HG03575 (cell line): ENCODE data around the gene MINDY2.

Experiments
- ATAC-seq: cut with Tn5 transposase; IDR thresholded peaks from one replicate; pipeline ENCODE4 v1.9.1; 2021; ENCODE audit not compliant: unreplicated experiment, insufficient number of reproducible peaks, low FRiP score; ENCODE audit errors: extremely low read depth

The MINDY2 gene, protein sequence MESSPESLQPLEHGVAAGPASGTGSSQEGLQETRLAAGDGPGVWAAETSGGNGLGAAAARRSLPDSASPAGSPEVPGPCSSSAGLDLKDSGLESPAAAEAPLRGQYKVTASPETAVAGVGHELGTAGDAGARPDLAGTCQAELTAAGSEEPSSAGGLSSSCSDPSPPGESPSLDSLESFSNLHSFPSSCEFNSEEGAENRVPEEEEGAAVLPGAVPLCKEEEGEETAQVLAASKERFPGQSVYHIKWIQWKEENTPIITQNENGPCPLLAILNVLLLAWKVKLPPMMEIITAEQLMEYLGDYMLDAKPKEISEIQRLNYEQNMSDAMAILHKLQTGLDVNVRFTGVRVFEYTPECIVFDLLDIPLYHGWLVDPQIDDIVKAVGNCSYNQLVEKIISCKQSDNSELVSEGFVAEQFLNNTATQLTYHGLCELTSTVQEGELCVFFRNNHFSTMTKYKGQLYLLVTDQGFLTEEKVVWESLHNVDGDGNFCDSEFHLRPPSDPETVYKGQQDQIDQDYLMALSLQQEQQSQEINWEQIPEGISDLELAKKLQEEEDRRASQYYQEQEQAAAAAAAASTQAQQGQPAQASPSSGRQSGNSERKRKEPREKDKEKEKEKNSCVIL

DNA sequence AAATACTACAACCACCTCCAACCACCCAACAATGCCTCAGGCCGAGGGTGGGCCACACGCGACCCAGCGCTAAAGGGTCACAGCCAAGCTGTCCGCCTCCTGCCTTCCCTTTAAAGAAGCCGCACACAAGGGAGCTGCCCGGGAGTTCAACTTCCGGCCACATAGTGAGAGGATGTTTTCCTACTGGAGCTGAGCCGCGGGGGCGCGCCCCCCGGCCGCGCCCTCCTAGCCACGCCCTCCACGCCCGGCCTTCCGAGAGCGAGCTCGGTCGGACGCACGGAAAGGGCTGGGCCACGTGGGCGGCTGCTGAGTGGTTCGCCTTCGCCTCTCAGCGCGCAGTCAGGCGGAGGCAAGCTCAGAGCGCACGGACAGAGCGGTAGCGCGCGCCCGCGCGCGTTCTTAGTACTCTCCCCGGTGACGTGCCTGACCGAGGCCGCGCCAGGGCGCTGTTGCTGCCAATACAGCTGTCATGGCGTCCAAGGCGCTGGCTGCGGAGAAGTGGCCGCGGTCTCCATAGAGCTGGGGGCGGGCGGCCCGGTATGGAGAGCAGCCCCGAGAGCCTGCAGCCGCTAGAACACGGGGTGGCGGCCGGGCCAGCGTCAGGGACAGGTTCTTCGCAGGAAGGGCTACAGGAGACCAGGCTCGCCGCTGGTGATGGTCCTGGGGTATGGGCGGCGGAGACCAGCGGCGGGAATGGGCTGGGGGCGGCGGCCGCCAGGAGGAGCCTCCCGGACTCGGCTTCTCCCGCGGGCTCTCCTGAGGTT lies at the start of gene MINDY2:
Gene MINDY2, plus strand, starts transcription at position 446 of the 764 bp plus-strand sequence. Its CDS starts 94 bp downstream, at position 540.
- ATAC-seq, result peak; percentile 56

DNA sequence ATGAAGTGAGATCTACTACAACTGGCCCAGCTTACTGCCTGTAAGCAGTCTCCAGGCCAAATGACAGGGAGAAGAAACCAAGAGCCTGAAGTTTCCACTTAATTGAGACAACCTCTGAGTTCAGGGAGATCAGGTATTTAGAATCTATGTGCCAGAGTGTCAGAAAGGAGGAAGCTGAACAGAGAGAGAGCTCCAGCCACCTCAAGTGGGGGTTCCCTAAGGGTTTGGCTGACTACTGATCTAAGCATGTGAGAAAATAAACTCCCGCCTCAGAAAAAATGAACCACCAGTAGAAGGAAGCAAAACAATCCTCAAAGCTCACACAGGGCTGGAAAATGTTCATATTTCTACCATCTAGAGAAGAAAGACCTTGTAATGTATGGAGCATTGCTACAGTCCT lies 46.6 kb upstream of the MINDY2 start:
- no peak for ATAC-seq

DNA sequence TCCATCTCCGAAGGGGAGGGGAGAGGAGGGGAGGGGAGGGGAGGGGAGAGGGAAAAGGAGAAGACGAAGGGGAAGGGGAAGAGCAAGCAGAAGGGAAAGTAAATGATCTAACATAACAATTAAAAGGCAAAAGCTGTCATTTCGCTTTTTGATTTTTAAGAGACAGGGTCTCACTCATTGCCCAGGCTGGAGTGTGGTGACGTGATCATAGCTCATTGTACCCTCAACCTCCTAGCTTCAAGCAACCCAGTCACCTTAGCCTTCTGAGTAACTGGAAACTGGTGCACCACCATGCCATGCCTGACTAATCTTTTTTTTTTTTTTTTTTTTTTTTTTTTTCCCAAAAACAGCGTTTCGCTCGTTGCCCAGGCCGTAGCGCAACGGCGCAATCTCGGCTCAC lies 44.2 kb upstream of the MINDY2 start:
- ATAC-seq, result no peak

DNA sequence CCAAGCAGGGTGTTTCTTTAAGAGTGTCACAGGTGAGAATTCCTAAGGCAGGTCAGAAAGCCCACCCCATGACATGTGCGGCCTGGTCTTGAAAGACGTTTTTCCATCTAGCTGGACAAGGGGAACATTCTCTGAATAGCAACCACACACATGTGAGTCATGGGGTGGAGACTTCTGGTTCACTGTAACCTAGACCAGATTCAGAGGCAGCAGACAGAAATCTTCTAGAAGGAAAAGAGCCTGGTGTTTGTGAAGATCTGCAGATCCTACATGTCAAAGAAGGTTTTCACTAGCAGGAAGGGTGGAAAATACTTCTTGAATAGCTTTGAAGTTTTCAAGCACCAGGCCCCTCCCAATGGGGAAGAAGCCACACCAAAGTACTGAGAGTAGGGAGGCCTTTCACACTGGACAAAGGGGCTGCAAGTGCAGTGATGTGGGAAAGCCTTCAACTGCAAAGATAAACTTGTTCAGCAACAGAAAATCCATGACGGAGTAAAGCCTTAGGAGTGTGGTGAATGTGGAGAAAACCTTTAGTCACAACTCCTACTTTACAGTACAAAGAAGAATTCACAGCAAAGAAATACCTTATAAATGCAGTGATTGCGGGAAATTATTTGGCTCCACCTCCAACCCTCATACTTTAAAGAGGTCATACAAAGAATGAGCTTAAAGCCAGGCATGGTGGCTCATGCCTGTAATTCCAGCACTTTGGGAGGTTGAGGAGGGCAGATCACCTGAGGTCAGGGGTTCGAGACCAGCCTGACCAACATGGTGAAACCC lies 39.2 kb upstream of the MINDY2 start:
- ATAC-seq, result no peak

DNA sequence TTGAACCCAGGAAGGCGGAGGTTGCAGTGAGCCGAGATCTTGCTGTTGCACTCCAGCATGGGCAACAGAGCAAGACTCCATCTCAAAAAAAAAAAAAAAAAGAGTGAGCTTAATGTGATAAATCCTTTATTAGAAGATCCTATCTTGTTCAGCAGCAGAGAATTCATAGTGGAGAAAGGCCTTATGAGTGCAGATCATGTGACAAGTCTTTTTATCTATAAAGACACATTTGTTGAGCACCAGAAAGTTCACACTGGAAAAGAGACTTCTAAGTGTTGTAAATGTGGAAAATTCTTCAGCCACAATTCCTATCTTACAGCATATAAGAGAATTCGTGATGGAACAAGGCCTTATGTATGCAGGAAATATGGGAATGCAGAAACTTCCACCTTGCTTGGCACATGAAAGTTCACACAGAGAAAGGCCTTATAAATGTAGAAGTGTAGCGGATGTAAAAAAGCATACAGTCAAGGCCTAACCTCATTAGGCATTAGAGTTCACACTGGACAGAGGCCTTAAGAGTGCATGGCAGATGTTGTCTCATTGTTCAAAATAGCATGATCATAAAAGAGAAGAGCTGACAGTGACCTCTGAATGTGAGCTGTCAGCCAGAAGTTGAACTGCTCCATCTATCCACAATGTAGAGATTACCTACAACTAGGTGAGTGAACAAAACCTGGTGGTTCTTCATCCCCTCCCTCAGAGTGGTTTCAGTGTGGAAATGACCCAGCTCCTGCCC lies 38.3 kb upstream of the MINDY2 start:
- no peak for ATAC-seq

DNA sequence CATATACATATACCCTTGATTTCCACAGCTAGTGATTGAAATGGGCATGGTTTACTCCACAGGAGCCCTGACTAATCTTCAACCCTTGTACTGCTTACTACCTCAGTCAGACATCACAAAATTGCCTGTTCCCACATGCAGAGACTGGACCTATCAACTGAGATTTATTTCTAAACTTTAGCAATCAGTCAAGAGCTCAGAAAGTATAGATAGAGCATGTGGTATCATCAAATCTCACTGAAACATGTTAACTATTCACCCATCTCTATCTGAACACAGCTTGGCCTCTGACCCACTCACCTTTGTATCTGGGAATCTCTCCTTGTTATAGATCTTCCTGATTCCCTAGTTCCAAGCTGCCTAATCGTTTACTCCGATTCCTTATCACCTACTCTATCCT lies 36.2 kb upstream of the MINDY2 start:
- ATAC-seq, result no peak

DNA sequence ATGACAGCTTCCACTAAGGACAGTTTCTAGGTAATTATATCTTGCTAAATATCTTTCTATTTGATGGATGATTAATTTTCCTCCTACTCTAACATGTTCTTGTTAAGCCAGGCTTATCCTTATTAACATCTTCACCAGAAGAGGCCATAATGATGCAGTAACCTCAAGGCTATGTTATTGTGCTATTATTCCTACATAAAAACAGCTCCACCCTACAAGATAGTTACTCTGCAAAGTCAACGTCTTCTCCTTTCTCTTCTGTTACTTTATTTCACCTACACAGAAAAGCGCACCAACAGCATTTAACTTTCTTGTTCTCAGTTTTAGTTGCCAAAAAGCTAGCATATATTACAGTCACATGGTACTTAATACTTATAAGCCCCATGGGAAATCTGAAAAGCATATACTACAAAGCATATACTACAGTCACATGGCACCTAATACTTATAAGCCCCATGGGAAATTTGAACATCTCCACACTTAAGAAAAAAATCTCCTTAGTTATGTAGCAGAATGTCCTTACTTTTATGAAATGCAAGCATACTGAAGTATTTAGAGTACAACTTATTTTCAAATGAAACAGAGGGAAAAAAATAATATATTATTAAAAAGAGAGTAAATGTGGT lies 35.0 kb upstream of the MINDY2 start:
- ATAC-seq, result no peak

DNA sequence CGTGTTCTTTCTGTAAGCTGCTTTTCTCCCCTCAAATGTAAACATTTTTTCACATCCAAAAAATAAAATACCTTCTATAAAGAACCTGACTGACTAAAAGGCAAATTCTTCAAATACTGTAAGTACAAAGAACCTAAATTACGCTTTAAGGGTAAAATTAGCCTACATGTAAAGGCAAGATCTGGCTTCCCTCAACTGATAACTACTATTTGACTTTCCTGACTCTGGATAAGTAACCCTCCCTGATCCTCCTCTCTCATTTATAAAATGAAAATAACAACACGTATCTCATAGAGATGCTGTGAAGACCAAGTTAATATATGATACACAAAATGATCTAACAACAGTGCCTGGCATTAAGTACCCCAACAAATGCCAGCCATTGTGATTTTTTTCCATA lies 33.8 kb upstream of the MINDY2 start:
- no peak for ATAC-seq

DNA sequence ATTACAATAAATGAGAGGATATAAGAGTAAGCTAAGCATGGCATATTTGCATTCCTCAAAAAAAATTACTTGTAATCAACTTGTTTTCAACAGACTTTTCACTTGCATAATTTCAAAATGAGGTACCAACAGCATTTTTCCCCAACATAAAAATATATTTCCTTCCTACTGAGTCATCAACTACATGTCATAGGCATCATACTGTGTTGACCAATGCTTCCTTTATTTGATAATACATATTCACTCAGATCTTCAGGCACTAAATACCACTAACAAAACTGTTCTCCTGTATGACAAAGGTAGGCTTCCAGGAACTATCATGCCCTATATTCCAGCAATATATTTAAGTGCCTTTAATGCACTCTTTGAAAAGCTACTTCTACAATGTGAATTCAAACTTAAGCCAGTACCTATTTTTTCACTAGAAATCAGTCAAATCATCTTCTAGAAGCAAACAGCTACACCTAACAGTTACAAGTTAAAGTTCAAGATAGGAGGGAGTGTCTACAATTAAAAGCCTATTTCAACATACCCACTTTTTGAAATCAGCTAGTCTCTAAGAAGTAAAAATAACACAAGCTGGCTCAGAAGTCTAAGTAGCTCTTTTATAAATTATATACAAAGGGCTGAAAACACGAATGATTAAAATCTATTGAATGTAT lies 32.9 kb upstream of the MINDY2 start:
- ATAC-seq, result no peak

DNA sequence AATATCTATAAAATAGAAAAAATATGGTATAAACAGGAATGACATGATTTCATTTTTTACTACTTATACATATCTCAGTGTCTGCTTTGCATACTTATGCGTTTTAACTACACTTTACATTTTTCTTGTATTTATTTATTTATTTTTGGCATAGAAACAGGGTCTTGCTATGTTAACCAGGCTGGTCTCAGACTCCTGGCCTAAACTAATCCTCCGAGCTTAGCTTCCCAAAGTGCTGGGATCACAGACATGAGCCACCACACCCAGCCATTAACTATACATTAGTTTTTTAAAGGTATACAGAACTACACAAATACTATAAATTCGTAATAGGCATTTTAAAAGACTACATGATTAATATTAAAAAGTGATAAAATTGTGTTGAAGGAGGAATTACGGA lies 30.7 kb upstream of the MINDY2 start:
- ATAC-seq, result no peak

DNA sequence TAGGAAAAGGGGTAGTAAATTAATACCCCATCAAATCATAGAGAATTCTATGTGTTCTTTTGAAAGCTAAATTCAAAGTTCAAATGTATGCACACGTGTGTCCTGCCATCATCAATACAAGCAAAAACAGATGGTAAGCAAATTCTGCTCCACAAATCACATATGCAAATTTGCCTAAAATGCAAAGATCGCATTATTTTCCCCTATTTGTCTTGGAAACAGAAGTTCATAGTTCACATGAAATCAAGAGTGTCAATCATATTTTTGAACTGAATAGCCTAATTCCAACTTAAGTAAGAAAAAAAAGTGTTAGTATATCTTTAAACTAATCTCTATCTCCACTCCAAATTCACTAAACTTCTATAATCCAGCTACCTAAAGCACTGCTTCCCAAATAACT lies 30.1 kb upstream of the MINDY2 start:
- ATAC-seq, result no peak

DNA sequence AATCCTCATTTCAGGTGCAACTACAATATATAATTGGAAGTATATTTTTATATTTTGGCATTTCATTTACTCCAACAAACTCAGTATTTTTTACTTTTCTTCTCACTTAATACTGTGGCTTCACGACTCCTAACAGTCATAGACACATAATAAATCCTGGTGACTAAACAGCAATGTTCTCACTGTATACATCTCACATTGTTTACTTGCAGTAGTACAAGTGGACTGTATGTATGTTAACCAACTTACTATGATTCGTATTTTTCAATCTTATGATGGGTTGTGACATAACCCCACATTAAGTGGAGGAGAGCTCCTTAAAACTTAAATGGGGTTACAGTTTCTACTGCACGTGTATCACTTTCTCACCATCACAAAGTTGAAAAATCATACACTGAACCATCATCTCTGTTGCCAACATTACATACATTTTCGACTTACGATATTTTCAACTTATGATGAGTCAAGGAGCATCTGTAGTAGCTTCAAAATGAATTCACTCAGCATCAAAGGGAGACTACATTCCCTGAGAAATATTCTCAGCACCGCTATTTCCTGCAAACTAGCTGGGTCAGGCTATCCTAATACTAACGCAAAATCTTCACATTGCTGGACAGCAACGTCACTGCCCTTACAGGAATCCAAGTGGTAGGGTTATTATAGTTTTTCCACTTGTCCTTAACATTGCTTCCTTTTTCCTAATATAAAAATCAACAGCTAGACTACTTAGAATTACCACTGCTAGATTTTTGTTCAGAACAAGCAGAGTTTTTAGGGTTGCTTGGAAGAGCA lies 28.9 kb upstream of the MINDY2 start:
- ATAC-seq, result no peak

DNA sequence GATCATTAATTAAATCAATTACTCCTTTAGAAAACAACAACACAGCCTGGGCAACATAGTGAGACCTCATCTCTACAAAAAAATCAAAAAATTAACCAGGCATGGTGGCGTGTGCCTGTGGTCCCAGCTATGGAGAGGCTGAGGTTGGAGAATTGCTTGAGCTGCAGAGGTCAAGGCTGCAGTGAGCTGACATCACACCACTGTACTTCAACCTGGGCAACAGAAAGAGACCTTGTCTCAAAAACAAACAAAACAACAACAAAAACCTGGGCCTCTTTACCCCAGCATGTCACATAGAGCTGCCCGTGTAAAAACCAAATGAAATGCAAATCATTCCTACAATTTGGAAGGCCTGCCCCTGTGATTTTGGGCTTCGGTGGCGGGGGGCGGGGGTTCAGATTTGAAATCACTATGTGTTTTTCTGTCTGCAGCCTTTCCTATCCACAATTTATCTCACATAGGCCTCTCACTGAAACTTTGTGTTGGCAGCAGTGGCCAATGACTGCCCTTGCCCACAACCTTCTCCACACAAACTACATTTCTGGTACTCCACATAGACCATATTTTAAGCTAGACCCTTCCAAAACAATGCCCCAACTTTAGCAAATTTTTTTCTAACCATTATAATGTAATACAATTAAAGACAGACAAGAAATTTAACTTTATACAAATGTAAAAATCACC lies 28.1 kb upstream of the MINDY2 start:
- ATAC-seq, result no peak

DNA sequence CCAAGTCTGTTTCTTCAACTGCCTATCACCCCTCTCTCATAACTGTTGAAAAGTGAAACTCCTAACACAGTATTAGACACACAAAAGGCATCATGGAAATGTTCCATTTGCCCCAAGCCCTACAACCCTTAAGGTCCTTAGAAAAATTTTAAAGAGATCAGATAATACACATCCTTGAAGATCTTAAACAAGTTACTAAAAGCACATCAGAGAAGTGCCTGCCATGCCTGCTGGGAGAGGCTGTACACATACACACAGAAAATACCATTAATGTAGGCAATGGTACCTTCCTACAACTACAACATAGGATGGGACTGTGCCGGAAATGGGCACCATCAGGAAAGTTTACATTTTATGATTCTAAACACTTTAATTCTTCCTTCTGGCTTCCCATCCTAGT lies 24.9 kb upstream of the MINDY2 start:
- ATAC-seq, result no peak

DNA sequence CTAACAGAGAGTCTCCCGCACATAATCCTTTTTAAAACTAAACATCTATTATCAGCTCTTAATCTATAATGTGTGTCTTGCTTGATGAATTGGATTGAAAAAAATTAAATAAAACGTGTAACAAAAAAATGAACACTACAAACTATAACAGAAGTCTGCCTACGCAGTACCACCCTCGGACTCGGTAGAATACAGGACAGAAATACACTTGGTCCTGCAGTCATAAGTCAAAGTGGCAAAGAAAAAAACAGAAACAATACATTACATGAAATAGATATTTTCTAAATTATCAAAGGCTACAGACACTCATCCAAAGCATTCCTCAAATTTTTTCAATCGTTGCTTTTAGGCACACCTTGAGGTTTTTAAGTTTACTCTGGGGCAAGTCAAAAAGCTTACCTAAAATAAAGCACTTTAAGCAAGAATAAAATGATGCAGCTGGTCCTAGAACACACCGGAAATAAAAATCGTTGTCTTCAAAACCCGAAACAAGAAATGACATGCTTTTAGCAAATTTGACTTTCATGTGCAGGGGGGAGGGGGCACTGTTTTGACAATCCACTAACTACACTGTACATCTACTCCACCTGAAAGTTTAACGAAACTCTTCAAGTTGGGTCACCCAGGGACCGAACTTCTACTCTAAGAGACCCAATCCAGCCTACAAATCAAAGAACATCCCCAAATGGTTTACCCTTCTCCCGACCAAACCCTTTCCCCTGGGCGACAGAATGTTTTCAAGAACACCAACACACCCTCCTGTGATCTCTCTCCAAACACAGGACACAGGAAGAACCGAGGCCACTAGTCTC lies 22.9 kb upstream of the MINDY2 start:
- no peak for ATAC-seq
